K562 (cell line): Measurements from ENCODE around the gene CELSR3. TPM values are rescaled to one million over a fixed set of nuclear protein-coding genes. Genes with fewer than 3 reads are reported as not detected.

ENCODE experiments used
- ATAC-seq: fragments of 200-7000 bp; cut with Tn5 transposase; 3 replicates; pipeline ENCODE4 v1.9.1; 2020; ENCODE audit warnings: moderate library complexity
- BruUV-seq: library from RNA; stranded (reverse); fragments of 400-500 nt; replicated peaks from 2 replicates; lab custom pipeline; 2021; lab: Mats Ljungman, UMichigan
- CTCF ChIA-PET: fragments of 300-600 bp; formaldehyde crosslinking; extraction: SDS; loops from one replicate; lab custom pipeline; 2021; ENCODE audit warnings: low intra/inter-chr PET ratio; lab: Yijun Ruan, JAX
- POLR2A ChIA-PET: fragments of 300-600, 350-650 bp; sonication (Branson Sonifier 250); formaldehyde crosslinking; extraction: SDS; loops from one replicate; lab custom pipeline; 2021; ENCODE audit warnings: antibody characterized with exemption, inconsistent platforms; lab: Yijun Ruan, JAX
- DNase-seq, 4 experiments: peaks; one replicate each; pipeline versions ENCODE4 v3.0.0 to v3.0.0-alpha.2; 2011 to 2018; ENCODE audit warnings: low spot score in 3 of 4, mixed read lengths in 3 of 4; ENCODE audit errors: extremely low read depth in 1 of 4
- FAIRE-seq: peaks from 2 replicates; lab custom pipeline; 2011; peaks lifted over from hg19 to GRCh38; lab: Jason Lieb, UNC
- H2AFZ ChIP-seq: 2 replicates; pipeline ENCODE4 v1.6.0; 2011; ENCODE audit warnings: low read depth, low read length, control low read depth, inconsistent platforms
- H3K27ac ChIP-seq: fragments of 200-600 bp; 3 replicates; pipeline ENCODE4 v1.8.0; 2011; ENCODE audit warnings: low read depth, mild to moderate bottlenecking, control low read depth, inconsistent platforms, low read length, moderate library complexity, mixed read lengths; ENCODE audit errors: extremely low read depth
- H3K27me3 ChIP-seq, 2 experiments: fragments of 300-600 bp in 1 of 2; 2 replicates in 1 of 2; 3 replicates in 1 of 2; pipeline versions ENCODE4 v1.6.0 to v1.8.0; 2011; ENCODE audit warnings: inconsistent platforms in 2 of 2, low read length in 2 of 2, mild to moderate bottlenecking in 1 of 2, mixed read lengths in 1 of 2, moderate library complexity in 1 of 2; ENCODE audit not compliant: control insufficient read depth in 2 of 2, insufficient read depth in 2 of 2
- H3K36me3 ChIP-seq: fragments of 300-600 bp; 3 replicates; pipeline ENCODE4 v1.8.0; 2011; ENCODE audit warnings: mild to moderate bottlenecking, low read length, inconsistent platforms; ENCODE audit not compliant: control insufficient read depth, insufficient read depth
- H3K4me1 ChIP-seq, 2 experiments: fragments of 200-600 bp in 1 of 2; replicated peaks in 1 of 2; 2 replicates in 1 of 2; 3 replicates in 1 of 2; pipeline versions ENCODE4 v1.5.1 to v1.8.0; 2011; ENCODE audit warnings: inconsistent platforms in 2 of 2, low read length in 2 of 2, mild to moderate bottlenecking in 1 of 2, mixed read lengths in 1 of 2, moderate library complexity in 1 of 2; ENCODE audit not compliant: control insufficient read depth in 2 of 2, insufficient read depth in 2 of 2
- H3K4me2 ChIP-seq: 2 replicates; pipeline ENCODE4 v1.6.1; 2011; ENCODE audit warnings: low read length, control low read depth, inconsistent platforms, mixed read lengths; ENCODE audit not compliant: insufficient read depth
- H3K4me3 ChIP-seq: fragments of 200-600 bp; sonication (generic), shearing (Covaris generic); 2 replicates; pipeline ENCODE4 v1.5.1; 2016; ENCODE audit warnings: control low read depth, inconsistent platforms
- H3K79me2 ChIP-seq: fragments of 200-600 bp; 3 replicates; pipeline ENCODE4 v1.8.0; 2011; ENCODE audit warnings: low read length, inconsistent platforms; ENCODE audit not compliant: control insufficient read depth, insufficient read depth
- H3K9ac ChIP-seq, 2 experiments: 2 replicates each; pipeline versions ENCODE4 v1.6.0 to v1.6.1; 2011; ENCODE audit warnings: low read depth in 2 of 2, low read length in 2 of 2, control low read depth in 1 of 2, inconsistent platforms in 1 of 2, mild to moderate bottlenecking in 1 of 2, mixed read lengths in 1 of 2; ENCODE audit not compliant: insufficient read depth in 1 of 2
- H3K9me1 ChIP-seq: one replicate; pipeline ENCODE4 v1.6.0; 2011; ENCODE audit warnings: inconsistent platforms, mild to moderate bottlenecking, low read length, moderate library complexity; ENCODE audit not compliant: control insufficient read depth, insufficient read depth
- H3K9me3 ChIP-seq: replicated peaks from 2 replicates; pipeline ENCODE4 v1.5.1; 2011; ENCODE audit warnings: low read depth, low read length, inconsistent platforms; ENCODE audit not compliant: control insufficient read depth, insufficient read depth
- H4K20me1 ChIP-seq: replicated peaks from 2 replicates; pipeline ENCODE4 v1.6.1; 2011; ENCODE audit warnings: low read length, inconsistent platforms, mixed read lengths; ENCODE audit not compliant: control insufficient read depth, insufficient read depth
- CEBPG ChIP-seq, 3 experiments: fragments of 200-800 bp in 1 of 3; sonication (Bioruptor generic) in 1 of 3; sonication (generic) in 1 of 3; formaldehyde crosslinking in 1 of 3; IDR thresholded peaks in 2 of 3; conservative IDR thresholded peaks in 1 of 3; 2 replicates each; pipeline versions ENCODE4 v1.6.1 to v1.8.0; 2016 to 2022; ENCODE audit warnings: missing compliant biosample characterization in 2 of 3, missing genetic modification characterization in 2 of 3, mild to moderate bottlenecking in 1 of 3, missing genetic modification reagents in 1 of 3
- ILK ChIP-seq: fragments of 450-650 bp; IDR thresholded peaks from 2 replicates; pipeline ENCODE4 v1.6.1; 2016; ENCODE audit warnings: missing genetic modification characterization, low read depth, mild to moderate bottlenecking, missing compliant biosample characterization, moderate library complexity, borderline replicate concordance
- SMAD2 ChIP-seq: fragments of 150-350 bp; IDR thresholded peaks from 2 replicates; pipeline ENCODE4 v1.6.1; 2014; ENCODE audit warnings: low read depth, mild to moderate bottlenecking, low read length
- ZNF184 ChIP-seq: sonication (generic); formaldehyde crosslinking; IDR thresholded peaks from 2 replicates; pipeline ENCODE4 v1.5.0; 2020; ENCODE audit warnings: missing genetic modification reagents
- WGBS: fragments of 100-300 bp; shearing (Covaris generic); methylation state at CpG from one replicate; pipeline ENCODE4 v1.1.6; 2016; ENCODE audit warnings: low coverage, mixed read lengths; ENCODE audit not compliant: insufficient coverage; ENCODE audit errors: missing lambda C conversion rate; 5-methylcytosine and 5-hydroxymethylcytosine counted together
- in situ Hi-C: fragments of 300-500 bp; cut with MboI; formaldehyde crosslinking; loops from 4 replicates; pipeline ENCODE4 v1.15.0; 2018; ENCODE audit warnings: inconsistent platforms, mixed read lengths
- intact Hi-C: fragments of 100-400 bp; cut with micrococcal nuclease; formaldehyde crosslinking; loops from 2 replicates; pipeline ENCODE4 v1.14.2; 2022
- polyA plus RNA-seq, 8 experiments: library from polyadenylated mRNA; depleted of rRNA in 4 of 8; stranded (reverse) in 5 of 8; unstranded in 3 of 8; fragments of >200 nt; fragmentation: Nextera tagmentation in 2 of 8; fragmentation: Illumina TruSeq in 1 of 8; extraction: Ambion mirVana in 2 of 8; extraction: Trizol in 1 of 8; gene quantifications; 2 replicates each; pipeline versions ENCODE4 v1.2.1 to v1.2.3, GENCODE V29; 2011 to 2014; ENCODE audit warnings: inconsistent platforms in 1 of 8, missing spikeins in 1 of 8
- total RNA-seq, 7 experiments: library from RNA; depleted of rRNA in 6 of 7; stranded (reverse); fragments of >200 nt in 6 of 7; fragmentation: Illumina TruSeq in 2 of 7; extraction: Trizol in 2 of 7; gene quantifications; 2 replicates each; pipeline versions ENCODE4 v1.2.1 to v1.2.3, GENCODE V29; 2011 to 2021; ENCODE audit warnings: low replicate concordance in 1 of 7
- TF ChIP-seq, protein P1 (sequence below), 3 experiments: IDR thresholded peaks in 2 of 3; conservative IDR thresholded peaks in 1 of 3; 2 replicates each; pipeline ENCODE4 v1.5.1; 2011 to 2012; ENCODE audit warnings: low read length in 3 of 3, mild to moderate bottlenecking in 3 of 3, control low read depth in 2 of 3, improper control_type of control experiment in 1 of 3, inconsistent platforms in 1 of 3, low read depth in 1 of 3, mixed read lengths in 1 of 3, moderate library complexity in 1 of 3; ENCODE audit not compliant: insufficient read depth in 2 of 3
- TF ChIP-seq, protein P2 (sequence below), 2 experiments: fragments of 450-650 bp; formaldehyde crosslinking in 1 of 2; IDR thresholded peaks; 2 replicates each; pipeline versions ENCODE4 v1.4.0 to v1.6.1; 2014 to 2020; ENCODE audit warnings: mild to moderate bottlenecking in 2 of 2, borderline replicate concordance in 1 of 2, low read depth in 1 of 2

Gene CELSR3
- total and polyA plus RNA-seq, 9 of the 15 experiments (the other 6 are each of a cell fraction or from before 2014, with no cell fraction given): 0.10 to 2.7 (median 0.76) TPM

DNA sequence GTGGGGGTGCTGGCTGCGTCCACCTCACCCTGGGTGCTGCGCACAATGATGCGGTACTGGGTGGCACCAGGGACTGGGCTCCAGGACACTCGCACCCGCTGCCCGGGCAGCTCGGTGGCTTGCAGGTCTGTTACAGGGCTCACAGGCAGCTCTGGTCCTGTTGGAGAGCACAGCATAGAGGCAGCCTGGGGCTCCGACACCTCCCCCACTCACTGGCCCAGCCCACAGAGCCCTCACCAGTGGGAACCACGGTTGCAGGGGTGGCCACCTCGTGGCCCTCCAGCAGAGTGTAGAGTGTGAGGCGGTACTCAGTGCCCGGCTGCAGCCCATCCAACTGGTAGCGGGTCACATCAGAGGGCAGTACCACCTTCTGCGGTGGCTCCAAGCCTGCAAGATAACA lies 71.2 kb downstream of the CELSR3 start:
- H3K79me2 ChIP-seq: no peaks in the 10 kb centered on the region
- H3K27me3 ChIP-seq: peaks cover 0 to 31% of the 10 kb centered on the region in 2 experiments; a peak in 3 of 5 replicates
- no peak overlapping the region for H3K4me3 ChIP-seq
- H3K9ac ChIP-seq: peak overlapping the region in 1 of 2 experiments; percentile 45; a peak in 1 of 4 replicates
- H3K4me2 ChIP-seq: no peak overlapping the region
- FAIRE-seq (no peak), ATAC-seq (0 out of 3 replicates have a peak, but pooled peaks have one; percentile 14), DNase-seq (peak in 2 of 4 experiments; percentile 28 to 29)
- H3K36me3 ChIP-seq: no peaks in the 10 kb centered on the region
- no peak overlapping the region for H2AFZ ChIP-seq
- ChIA-PET CTCF (no interaction called here), POLR2A (interaction anchor here (0.6 kb wide), 2 partner anchors 22 to 155 kb away, joined by 3 read pairs; no protein-coding TSS in a partner anchor)
- TF ChIP-seq SMAD2 (no peak), ILK (tag) (no peak), ZNF184 (CRISPR knock-in tag) (no peak), CEBPG (CRISPR knock-in tag; IDR thresholded peaks at IDR 0.05) (no peak), CEBPG (tag; conservative IDR thresholded peaks at IDR 0.05 in 1 of 2, IDR thresholded peaks at IDR 0.05 in 1 of 2) (no peak)
- TF ChIP-seq, protein P1, sequence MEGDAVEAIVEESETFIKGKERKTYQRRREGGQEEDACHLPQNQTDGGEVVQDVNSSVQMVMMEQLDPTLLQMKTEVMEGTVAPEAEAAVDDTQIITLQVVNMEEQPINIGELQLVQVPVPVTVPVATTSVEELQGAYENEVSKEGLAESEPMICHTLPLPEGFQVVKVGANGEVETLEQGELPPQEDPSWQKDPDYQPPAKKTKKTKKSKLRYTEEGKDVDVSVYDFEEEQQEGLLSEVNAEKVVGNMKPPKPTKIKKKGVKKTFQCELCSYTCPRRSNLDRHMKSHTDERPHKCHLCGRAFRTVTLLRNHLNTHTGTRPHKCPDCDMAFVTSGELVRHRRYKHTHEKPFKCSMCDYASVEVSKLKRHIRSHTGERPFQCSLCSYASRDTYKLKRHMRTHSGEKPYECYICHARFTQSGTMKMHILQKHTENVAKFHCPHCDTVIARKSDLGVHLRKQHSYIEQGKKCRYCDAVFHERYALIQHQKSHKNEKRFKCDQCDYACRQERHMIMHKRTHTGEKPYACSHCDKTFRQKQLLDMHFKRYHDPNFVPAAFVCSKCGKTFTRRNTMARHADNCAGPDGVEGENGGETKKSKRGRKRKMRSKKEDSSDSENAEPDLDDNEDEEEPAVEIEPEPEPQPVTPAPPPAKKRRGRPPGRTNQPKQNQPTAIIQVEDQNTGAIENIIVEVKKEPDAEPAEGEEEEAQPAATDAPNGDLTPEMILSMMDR (IDR thresholded peaks at IDR 0.05 in 2 of 3, conservative IDR thresholded peaks at IDR 0.05 in 1 of 3; ENCODE audit: insufficient read depth in 2 of 3, low read depth in 1 of 3, low read length in 3 of 3): 0 out of 6 replicates have a peak, but pooled peaks of 1 of the 3 experiments have one; percentile 8
- TF ChIP-seq, protein P2, sequence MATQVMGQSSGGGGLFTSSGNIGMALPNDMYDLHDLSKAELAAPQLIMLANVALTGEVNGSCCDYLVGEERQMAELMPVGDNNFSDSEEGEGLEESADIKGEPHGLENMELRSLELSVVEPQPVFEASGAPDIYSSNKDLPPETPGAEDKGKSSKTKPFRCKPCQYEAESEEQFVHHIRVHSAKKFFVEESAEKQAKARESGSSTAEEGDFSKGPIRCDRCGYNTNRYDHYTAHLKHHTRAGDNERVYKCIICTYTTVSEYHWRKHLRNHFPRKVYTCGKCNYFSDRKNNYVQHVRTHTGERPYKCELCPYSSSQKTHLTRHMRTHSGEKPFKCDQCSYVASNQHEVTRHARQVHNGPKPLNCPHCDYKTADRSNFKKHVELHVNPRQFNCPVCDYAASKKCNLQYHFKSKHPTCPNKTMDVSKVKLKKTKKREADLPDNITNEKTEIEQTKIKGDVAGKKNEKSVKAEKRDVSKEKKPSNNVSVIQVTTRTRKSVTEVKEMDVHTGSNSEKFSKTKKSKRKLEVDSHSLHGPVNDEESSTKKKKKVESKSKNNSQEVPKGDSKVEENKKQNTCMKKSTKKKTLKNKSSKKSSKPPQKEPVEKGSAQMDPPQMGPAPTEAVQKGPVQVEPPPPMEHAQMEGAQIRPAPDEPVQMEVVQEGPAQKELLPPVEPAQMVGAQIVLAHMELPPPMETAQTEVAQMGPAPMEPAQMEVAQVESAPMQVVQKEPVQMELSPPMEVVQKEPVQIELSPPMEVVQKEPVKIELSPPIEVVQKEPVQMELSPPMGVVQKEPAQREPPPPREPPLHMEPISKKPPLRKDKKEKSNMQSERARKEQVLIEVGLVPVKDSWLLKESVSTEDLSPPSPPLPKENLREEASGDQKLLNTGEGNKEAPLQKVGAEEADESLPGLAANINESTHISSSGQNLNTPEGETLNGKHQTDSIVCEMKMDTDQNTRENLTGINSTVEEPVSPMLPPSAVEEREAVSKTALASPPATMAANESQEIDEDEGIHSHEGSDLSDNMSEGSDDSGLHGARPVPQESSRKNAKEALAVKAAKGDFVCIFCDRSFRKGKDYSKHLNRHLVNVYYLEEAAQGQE (IDR thresholded peaks at IDR 0.05; ENCODE audit: borderline replicate concordance): no peak
- TF ChIP-seq, protein P2 (CRISPR knock-in tag; IDR thresholded peaks at IDR 0.05; ENCODE audit: low read depth): no peak
- intact Hi-C loops: no loop called here
- peaks cover 12 to 45% of the 10 kb centered on the region in 2 experiments; a peak in 4 of 5 replicates for H3K4me1 ChIP-seq
- 25% methylated on average over 13 of the region's 14 CpGs for WGBS
- in situ Hi-C loops: no loop called here
- H3K9me3 ChIP-seq: no peaks in the 10 kb centered on the region
- no peaks in the 10 kb centered on the region; the same call in 1 of the 2 replicates for H4K20me1 ChIP-seq
- no peaks in the 10 kb centered on the region for H3K9me1 ChIP-seq
- BruUV-seq: no TSS peak
- H3K27ac ChIP-seq: no peak overlapping the region
